CD4-positive, alpha-beta T cell treated with Interleukin-4 for 1 hour (primary cell): Measurements from ENCODE around the gene HHATL.

Experiments used
- DNase-seq, 2 donors: peaks; one replicate each; pipeline ENCODE4 v3.0.0-alpha.2; 2020 to 2022

Gene HHATL

DNA sequence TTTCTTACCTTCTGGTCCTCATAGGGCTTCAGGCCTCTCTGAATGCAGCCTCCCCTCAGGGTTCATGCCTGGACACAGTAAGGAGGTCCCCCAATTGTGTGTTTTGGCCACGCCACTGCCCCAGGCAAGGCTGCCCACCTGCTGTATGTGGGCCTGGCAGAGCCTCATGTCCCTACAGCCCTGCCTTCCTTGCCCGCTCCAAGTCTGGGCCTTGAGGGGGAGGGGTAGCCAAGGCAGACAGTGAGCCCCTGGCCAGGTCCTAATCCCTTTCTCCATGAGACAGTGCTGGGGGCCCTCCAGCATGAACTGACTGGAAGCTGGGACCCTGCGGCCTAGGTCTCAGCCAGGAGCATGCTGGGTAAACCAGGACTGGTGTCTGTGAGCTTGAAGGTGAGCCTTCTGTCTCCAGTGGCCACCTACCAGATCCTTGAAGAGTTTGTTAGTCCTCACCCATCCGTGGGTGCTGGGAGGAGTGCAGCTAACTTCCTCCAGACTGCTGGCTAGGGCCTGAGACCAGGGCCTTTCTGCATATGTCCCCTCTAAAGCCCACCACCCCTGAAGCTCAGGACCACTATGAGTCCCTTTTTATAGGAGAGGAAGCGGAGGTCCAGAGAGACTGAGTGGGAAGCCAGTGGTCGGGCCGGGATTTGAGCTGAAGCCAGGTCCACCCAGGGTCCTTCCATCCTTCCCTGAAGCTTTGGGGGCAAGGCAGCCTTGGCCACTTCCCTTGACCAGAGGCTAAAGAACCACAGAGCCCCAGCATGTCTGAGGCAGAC, 40.4 kb downstream of the HHATL start:
- DNase-seq, result no peak

DNA sequence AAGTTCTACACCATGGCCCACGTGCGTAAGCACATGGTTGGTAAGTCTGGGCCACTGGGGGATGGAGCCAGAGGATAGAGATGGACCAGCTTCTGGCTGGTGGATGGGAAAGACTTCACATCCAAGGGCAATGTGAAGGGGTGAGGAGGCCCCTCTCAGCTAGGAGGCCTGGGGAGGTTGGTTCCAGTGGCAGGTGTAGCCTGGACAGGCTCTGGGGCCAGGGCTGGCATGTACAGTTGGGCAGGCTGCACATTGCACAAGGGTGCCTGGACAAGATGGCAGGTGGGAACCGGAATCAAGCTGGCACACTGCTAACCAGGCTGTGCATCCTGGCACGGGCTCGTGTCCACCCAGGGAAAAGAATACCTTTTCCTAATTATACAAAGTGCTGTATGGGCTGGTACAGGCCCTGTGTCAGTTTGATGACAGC, 41.0 kb downstream of the HHATL start:
- DNase-seq, result no peak

DNA sequence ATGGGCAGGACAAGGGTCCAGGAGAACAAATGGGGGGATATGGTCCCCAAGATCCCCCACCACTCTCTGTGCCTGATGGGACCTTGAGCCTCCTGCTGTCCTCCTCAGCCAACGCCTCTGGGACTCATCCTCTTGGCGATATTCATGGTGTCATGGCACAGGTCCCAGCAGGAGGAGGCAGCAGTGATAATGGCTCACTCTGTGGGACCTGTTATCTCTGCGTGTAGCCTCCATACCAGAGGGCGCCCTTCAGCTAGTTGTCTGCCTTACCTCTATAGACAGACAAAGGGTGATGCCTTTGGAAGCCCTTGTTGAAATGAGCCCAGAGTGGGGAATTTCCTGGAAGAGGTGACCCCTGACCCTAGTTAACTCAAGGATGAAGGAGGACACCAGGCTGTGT, 41.7 kb downstream of the HHATL start:
- DNase-seq, result no peak

DNA sequence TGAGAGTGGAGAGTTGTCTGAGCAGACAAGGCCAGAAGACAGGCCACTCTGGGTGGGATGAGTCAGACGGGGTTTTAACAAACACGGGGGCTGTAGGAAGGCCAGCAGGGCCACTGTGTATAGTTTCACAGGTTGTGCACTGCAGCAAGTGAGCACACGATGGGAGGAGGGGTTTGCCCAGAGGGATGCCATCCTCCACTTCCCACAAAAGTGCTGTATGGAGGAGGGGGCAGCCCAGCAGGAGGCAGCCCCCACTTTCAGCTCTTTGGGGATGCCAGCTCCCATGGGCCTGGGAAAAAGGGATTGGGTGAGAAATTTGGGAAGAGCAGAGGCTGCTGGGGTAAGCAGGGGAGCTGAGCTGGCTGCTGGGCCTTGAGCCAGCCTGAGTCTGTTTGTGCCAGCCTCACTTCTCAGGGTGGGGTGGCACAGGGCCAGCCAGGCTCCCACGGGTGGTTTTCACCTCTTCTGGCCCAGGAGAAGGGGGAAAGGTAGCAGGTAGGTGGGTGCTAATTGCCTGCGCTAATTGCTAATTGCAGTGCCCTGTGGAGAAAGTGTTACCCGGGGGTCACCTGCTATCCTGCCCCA, 42.4 kb downstream of the HHATL start:
- DNase-seq, result no peak

DNA sequence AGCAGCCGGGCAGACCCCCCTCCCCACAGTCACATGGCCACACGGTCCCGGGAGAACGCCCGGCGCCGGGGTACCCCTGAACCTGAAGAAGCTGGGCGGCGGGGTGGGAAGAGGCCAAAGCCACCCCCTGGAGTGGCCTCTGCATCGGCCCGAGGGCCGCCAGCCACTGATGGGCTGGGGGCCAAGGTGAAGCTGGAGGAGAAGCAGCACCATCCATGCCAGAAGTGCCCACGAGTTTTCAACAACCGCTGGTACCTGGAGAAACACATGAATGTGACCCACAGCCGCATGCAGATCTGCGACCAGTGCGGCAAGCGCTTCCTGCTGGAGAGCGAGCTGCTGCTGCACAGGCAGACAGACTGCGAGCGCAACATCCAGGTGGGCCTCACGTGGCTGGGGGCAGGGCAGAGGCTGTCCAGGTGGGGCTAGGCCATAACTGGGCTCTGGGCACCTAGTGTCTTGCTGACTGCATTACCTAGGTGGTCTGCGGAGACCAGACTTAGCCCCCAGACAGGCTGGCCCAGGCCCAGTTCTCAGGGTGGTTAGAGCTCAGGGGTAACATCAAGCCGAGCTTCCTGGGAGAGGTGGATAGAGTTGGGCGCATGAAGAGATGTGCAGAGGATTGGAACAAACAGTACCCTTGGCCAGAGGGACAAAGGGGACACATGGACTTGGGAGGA, 43.0 kb downstream of the HHATL start:
- DNase-seq, result no peak

DNA sequence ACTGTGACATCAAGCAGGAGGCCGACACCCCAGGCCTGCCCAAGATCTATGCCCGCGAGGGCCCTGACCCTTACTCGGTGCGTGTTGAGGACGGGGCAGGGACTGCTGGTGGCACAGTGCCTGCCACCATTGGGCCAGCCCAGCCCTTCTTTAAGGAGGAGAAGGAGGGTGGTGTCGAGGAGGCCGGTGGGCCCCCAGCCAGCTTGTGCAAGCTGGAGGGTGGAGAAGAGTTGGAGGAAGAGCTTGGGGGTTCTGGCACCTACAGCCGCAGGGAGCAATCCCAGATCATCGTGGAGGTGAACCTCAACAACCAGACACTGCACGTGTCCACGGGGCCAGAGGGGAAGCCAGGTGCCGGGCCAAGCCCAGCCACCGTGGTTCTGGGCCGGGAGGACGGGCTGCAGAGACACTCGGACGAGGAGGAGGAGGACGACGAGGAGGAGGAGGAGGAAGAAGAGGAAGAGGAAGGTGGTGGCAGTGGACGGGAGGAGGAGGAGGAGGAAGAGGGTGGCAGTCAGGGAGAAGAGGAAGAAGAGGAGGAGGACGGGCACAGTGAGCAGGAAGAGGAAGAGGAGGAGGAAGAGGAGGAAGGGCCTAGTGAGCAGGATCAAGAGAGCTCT, 43.7 kb downstream of the HHATL start:
- DNase-seq, result no peak

DNA sequence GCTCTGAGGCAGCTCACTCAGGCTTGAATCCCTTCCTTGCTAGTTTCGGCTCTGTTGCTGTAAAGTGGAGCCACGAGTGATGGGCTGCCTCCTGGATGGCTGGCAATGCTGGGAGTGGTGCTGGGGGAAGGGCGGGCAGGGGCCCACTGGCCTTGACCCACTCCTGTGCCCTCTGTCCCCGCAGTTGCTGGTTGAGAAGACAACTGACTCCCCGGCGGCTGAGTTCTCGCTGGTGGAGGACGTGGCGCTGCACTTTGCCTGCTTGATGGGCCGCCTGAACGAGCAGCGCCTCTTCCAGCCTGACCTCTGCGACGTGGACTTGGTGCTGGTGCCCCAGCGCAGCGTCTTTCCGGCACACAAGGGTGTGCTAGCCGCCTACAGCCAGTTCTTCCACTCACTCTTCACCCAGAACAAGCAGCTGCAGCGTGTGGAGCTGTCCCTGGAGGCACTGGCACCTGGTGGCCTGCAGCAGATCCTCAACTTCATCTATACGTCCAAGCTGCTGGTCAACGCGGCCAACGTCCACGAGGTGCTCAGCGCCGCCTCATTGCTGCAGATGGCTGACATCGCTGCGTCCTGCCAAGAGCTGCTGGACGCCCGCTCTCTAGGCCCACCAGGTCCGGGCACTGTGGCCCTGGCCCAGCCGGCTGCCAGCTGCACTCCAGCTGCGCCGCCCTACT, 44.4 kb downstream of the HHATL start:
- DNase-seq, result no peak

DNA sequence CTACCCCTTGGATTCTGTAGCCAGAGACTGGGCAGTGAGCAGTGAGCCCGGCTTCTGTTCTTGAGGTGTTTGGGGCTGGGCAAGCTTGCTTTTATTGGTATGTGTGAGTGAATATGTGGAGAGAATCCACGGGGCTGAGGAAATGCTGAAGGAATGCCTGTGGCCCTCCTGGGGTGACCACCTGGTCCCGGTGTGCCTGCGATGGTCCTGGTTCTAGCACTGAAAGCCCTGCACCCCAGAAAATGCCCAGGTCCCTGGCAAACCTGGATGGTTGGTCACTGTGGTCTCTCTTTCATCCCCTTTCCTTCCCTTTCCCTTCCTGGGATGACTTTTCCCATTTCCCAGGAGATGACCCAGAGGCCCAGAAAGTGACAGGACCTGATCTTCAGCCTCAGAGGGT, 44.9 kb downstream of the HHATL start:
- DNase-seq, result no peak

DNA sequence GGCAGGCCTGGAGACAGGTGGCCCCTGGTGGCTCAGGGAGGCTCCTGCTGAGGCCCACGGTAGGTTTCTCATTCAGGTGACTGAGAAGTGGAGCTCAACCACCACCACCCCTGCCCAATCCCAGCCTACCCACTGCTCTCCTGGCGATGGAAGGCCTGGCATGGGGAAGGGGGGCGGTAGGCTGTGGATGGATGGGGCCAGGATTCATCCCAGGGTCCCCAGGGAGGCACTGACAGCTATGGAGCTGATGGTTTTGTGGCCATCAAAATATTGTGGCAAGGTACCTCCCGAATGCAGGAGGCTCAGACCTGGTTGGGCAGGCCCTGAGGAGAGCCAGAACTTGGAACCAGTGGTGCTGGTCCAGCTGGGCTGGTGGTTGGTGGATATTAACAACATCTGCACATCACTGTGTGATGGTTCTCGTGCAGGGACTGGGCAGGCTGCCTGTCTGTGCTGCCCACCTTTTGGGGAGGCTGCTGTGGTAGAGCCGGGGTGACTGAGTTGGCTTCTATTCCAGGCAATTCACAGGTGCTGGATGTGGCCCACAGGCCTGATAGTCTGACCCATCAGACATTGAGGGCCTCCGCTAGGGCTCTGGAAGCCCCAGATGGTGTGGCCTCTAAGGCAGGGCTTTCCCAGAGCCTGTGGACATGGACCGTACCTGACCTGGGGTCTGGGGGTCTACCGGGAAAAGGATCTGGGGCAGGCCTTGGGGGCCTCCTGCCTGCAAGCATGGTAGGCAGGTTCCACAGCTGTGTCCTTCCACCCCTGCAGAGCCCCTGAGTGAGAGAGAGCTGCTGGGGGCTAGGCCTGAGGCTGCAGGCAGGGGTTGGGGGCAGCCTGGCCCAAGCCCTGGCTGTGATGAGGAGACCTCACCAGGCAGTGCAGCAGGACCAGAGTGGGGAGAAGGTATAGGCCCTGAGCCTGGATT, 45.7 kb downstream of the HHATL start:
- no peak for DNase-seq

DNA sequence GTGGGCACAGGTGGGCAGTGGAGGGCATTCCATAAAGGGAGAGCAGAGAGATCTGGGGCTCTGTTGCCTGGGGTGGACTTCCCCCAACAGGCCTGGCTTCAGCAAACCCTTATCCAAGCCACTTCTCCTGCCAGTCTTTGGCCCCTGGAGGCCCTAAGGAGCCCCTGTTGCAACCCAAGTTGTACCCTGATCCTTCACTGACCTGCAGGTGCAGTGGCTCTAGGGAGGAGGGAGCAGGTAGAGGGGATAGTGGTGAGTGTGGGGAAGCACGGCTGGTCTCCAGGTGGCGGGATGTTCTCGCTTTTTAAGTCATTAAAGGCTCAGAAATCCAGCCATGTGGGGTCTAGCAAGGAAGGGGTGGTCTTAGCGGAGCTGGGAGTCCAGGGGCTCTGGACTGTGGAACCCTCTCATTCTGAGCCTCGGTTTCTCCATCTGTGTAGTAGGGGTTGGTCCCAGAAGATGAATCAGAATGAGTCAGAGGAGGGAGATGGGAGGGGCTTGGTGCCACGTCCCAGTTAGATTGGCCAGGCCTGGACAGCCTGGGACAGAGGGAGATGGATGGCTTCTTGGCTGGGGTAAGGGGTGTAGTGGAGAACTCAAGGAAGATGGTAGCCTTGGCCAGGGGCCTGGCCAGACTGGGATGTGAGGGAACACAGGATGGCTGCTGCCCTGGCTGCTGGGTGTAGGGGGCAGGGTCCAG, 46.5 kb downstream of the HHATL start:
- DNase-seq, result no peak

DNA sequence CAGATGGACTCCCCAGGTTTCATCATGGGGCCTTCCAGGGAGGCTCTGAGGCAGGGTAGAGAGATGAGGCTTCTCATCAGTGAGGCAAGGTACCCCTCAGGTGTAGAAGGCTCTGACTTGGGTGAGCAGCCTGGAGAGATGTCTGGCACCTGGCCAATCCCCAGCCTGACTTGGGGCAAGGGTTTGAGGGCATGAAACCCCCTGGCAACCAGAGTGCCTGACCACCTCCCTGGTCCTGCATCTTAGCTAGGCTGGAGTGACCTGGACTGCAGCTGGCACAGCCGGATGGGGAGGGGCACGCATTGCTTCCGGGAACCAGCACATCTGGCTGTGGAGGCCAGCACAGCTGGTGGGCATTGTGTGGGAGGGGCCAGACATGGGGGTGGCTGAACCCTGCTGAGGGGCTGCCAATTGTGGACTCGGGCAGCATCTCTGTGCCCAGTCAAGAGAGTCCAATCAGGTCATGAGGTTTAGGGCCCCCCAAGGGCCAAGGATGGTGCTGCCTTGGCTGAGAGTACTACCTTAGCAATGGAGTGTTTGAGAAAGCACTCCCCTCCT, 47.2 kb downstream of the HHATL start:
- no peak for DNase-seq

DNA sequence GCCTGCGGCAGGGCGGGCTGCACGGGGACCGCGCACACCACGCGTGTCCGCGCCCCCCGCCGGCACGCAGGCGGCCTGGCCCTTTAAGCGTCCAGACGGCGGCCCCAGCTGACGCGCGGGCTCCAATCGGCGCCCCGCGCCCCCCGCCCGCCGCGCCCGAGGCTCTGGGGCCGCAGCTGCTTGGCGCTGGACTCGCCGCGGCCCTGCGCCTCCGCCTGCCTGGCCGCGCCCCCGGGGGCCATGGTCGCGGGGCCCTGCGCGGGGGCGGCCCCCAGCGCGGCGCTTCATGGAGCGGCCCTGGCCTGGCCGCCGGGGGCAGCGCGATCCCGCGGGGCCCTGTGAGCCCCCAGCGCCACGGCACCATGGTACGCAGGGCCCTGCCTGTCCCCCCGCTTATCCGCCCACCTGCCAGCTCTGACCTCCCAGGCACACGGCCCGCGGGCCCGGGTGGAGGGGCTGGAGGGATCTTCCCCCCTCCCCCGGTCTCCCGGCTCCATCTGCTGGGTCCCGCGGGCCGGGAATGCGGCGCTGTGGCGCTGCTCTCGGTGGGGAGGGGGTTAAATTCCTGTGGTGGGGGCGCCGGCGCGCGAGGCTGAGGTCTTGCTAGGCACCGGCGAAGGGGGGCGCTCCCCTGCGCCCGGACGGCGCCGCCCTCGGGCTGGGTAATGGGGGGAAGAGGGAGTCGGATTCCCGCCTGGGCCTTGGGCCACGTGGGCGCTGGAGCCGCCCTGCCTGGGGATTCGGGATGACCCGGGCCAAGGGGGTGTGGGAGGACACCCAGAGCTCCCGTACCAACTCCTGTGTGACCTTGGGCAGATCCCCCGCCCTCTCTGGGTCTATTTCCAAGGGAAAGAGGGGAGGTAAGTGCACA, 48.0 kb downstream of the HHATL start:
- no peak for DNase-seq

DNA sequence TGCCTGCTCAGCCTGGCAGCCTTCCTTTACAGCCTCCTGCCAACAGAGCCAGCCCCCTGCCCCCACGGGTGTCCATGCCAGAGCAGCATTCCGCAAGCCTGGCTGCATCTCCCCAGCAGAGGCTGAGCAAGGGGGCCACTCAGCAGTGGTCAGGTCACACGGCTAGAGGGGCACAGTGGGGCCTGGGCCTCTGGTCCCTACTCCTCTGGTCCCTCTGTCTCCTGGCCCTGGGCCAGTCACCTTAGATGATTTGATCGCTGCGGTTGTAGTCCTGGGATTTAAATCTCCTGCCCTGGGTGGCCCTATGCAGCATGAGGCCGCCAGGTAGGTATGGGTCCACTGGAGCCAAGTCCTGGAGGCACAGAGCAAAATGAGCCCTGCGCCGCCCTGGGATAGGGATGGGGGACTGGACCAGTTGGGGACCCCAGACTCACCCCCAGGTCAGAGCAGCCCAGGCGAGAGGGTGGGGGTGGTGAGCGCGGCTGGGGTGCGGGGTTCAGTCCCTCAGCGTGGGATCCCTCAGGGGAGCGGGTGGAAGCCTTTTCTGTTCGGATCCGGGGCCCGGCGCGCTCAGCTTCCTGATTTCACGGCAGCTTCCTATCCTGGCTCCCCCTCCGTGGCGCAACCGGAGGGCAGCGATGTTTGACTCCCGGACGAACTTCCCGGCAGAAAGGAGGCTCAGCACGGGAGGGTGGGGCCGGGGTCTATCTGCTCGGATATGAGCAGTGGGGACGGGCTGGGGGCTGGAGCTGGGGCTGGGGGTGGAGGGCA, 48.9 kb downstream of the HHATL start, which contains the start of gene ZBTB47:
Gene ZBTB47 (plus strand): TSS at position 138 of the 771 bp plus-strand sequence. CDS start 4,659 bp downstream, outside the sequence.
- no peak for DNase-seq

DNA sequence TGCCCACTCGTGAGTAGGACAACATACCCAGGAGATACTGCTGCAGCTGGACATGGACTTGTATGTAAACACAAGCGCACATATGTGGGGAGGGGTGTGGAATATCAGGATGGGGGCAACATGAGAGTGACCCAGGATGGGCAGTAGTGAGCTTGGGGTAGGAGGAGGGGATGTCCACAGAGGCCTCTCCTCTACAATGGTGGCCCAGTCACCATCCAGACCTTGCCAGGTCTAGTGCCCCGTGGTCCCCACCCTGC, 49.4 kb downstream of the HHATL start:
- DNase-seq, result no peak

DNA sequence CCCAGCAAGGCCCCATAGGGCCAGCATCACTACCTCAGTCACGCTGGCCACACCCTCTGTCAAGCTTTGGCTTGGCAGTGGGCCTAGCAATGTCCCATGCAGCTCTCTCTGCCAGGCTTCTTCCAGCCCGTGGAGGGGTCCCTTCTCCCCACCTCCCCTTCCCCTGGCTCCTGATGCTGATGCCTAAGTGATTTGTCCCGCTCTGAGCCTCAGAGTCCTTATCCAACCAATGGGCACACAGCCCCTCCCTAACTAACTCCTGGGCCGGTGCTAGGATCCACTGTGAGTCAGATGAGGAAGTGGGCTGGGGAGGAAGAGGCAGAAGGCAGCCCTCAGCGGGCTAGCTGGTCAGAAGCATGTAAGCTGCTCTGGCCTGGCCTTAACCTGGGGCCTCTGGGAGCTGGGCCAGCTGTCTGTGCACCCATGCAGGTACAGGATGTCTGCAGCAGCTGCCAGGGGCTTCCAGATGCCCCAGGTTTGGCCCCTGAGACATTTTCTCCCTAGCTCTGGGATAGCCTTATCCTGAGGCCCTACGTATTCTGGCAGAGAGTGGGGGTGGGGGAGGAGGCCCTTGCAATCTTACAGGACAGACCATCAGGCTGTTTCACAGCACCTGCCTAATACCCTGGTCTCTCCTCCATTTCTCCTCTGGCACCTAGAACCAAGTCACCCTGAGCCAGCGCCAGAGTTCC, 49.8 kb downstream of the HHATL start:
- DNase-seq, result peak in 1 of 2 donors; percentile 54

DNA sequence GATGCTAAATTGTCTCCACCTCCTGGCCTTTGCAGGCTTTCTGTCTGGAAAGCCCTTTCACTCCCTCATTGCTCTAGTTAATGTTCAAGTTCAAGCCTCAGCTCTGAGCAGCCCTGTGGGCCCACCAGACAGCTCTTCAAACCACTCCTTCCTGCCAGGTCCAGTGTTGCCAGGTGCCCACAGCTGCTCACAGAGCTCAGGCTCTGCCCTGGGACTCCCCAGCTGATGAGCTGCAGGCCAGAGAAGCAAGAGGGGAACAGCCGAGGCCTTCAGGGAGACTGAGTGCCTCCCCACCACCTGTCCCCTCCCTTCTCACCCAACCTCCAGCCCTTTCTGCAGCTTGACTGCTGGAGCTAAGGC, 50.4 kb downstream of the HHATL start:
- DNase-seq, result no peak

DNA sequence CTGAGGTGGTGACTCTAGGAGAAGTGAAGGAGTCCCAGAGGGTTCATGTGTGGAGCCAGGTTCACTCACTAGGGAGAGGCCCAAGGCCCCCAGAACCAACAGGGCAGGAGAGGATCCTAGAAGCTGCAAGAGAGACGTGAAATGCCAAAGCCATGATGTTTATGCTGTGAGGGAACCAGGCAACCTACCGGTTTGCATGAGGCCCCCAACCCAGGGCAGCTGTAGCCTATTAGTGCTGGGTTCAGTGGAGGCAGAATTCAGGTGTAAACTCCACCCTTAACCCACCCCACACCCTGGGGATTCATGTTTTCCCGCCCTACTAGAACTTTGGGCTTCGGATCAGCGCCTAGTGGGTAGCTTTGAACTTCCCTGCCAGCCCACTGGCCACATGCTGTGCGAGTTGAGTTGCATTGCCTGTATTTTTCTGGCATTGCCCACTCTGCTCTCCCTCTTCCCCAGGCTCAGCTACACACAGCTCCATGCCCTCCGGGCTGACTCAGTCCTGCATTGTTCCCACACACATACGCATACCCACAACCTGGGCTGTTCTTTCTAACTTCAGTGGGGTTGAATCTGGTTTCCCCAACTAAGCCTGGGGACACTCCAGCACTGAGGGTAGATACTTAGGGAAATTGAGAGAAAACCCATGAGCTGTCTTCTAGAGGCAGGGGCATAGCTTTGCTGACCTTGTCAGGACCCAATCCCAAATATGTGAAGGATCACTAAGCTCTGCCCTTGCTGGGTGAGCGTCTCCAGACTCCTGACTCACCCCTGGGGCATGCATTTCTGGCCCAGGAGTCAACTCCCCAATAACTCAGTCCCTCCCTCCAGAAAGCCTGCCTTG, 51.1 kb downstream of the HHATL start:
- DNase-seq, result no peak

DNA sequence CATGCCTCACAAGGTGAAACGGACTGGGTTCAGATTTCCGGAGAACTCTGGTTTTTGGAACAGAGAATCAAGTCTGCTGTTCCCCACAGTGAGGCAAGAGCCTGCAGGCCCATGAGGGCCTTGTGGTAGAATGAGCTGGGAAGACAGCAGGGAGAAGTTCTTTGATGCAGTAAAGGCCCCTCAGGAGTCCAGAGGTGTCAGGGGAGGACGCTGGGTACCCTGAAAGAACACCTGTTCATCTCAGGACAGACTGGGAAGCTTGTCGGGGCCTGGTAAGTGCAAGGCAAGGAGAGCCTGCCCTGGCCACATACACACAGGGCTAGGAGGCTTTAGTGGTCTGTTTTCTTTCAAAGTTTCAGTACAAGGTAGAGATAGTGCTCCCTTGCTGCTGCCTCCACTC, 52.8 kb downstream of the HHATL start:
- no peak for DNase-seq
